SK-N-MC (cell line): Measurements from ENCODE around the gene R3HCC1L.

Source experiments
- EZH2 ChIP-seq: fragments of 200-600 bp; sonication (generic); IDR thresholded peaks from one replicate; pipeline ENCODE4 v1.6.1; 2017; ENCODE audit warnings: antibody characterized with exemption
- FOXP2 ChIP-seq: optimal IDR thresholded peaks from 2 replicates; pipeline ENCODE3; 2011; ENCODE audit warnings: mild to moderate bottlenecking, moderate library complexity; ENCODE audit not compliant: insufficient read depth; ENCODE audit errors: extremely low read length, control extremely low read depth
- POLR2AphosphoS5 ChIP-seq: IDR thresholded peaks from 2 replicates; pipeline ENCODE4 v1.6.1; 2012; ENCODE audit warnings: mild to moderate bottlenecking, low read depth, low read length, borderline replicate concordance

DNA sequence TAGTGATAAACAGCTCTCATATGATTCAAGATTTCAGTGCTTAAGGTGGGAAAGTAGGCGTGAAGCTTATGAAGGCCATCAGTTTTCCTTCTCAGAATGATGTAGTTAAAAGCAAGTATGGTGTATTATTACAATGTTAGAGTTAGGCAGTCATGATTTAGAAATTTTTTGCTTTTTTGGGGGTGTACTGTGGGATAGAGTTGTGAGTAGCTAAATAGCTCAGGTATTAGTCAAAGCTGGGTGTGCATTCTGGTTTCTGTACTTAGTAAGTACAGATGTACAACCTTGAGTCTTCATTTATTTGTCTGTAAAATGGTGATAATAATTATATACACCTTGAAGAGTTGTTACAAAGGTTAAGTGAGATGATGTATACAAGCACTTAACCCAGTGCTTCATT is 52.2 kb downstream of the R3HCC1L start:
- TF ChIP-seq POLR2AphosphoS5 (no peak), EZH2 (no peak), FOXP2 (no peak)
